Fibroblast of skin of left quadriceps (primary cell): ENCODE results near the gene IER2.

Source experiments
- DNase-seq, 2 experiments: peaks; one replicate each; pipeline ENCODE4 v3.0.0-alpha.2; 2013; ENCODE audit warnings: low read depth in 2 of 2

The IER2 gene

DNA sequence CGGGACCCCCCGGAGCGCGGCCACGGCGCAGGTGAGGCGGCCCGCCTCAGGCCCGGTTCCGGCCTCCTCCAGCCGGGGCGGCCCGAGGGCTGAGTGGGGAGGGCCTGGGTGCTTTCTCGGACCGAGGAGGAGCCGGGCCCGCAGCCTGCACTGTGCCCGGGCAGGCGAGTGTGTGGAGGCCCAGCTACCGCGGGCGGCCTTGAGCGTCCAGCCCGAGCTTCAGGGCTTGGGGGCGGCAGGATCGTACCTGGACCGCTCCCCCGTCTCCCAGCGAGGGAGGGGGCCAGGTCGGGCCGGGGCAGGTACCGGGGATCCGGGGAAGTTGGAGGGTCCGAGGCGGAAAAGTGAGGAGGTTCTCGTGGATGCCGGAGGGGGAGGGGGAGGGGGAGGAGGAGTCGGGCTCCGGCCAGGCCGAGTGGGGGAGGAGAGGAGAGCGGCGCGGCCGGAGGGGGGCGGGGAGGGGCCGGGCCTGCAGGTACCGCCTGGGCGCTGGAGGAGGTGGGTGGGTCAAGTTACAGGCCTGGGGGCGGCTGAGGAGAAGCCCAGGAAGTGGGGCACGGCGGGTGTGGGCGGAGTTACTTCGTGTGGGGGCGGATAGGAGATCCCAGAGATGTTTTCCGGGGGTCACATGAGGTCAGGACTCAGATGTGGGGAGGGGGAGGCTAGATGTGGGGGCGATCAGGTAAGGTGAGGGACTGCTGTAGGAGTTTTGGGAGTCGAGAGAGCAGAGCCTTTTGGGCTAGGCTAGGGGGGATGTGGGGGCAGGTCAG lies 31.6 kb upstream of the IER2 start:
- DNase-seq, result no peak

DNA sequence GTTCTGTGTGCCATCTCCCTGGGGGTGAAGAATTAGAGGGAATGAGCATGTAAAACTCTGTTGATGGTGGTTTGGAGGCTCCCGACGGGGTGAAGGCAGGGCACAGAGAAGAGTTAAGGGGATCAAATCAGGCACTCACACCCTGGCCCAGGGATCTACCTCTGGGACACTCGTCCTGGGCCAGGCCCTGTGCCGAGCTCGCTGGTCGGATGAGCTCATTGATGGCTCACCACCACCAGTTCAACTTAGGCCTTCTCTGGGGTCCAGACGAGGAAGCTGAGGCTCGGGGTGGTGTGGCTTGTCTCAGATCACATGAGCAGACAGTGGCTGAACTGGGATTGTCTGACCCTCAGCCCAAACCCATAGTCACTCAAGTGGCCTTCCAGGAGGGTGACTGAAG lies 30.6 kb upstream of the IER2 start:
- no peak for DNase-seq

DNA sequence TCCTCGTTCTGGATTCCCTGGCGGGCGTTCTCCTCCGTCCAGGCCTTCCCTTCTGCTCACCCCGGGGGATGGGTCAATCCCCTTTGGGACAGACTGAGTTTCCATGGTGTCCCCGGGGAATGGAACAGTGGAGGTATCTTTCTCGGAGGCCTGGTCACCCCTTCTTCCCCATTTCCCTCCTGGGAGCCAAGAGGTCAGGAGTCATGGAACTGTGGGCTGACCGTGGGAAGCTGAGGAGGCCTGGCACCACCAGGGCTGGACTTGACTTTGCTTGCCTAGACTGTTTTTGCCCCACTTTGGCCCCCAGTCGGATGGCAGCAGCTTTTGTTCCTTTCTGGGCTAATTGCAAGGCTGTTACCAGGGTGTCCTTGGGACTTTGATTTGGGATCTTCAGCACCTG lies 30.2 kb upstream of the IER2 start:
- no peak for DNase-seq

DNA sequence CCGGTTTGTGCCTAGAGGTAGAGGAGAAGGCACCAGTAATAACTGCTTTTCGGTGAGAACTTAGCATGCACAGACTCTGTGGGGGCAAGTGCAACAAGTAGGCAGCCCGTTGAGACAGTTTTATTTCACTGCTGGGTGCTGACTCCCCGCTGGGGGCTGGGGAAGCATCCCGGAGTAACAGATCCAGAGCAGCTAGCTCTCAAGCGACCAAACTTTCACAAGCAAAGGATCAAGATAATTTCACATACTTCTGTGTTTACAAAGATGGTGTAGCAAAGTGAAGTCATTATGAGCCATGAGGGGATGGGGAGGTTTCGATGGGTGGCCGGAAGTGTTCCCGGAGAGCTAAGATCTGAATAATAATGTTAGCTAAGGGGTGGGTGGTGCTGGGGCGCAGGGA lies 29.4 kb upstream of the IER2 start:
- DNase-seq, result no peak

DNA sequence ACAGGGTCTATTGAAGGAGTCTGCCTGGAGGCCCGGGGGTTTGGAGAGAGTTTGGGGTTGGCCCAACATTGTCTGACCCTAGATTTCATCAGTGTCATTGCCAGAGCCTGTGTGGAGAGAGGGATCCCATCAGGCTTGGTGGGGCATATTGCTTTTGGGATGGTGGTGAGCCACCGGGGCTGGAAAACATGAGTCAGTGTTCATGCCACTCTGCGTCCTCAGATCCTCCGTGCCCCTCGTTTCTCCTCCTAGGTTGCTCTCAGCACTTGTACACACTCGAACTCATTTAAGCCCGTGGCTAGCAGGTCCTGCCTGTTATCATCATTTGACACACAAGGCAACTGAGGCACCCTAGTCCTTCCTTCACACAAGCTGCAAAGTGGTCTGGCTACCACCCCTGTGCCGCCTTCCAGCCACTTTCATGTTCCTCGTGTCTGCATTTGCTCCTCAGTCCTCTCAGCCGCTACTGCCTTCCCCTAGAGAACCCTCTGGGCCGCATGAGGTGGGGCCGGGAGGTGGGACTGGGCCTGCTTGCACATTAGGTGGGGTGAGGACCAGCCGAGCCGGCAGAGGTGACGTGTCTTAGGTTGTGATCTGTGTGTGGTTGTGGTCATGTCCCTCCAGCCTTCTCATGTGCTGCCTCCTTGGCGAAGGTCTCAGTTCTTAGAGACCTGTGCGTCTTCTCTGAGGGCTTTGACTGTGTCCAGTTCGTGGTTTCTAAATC lies 28.5 kb upstream of the IER2 start:
- no peak for DNase-seq

DNA sequence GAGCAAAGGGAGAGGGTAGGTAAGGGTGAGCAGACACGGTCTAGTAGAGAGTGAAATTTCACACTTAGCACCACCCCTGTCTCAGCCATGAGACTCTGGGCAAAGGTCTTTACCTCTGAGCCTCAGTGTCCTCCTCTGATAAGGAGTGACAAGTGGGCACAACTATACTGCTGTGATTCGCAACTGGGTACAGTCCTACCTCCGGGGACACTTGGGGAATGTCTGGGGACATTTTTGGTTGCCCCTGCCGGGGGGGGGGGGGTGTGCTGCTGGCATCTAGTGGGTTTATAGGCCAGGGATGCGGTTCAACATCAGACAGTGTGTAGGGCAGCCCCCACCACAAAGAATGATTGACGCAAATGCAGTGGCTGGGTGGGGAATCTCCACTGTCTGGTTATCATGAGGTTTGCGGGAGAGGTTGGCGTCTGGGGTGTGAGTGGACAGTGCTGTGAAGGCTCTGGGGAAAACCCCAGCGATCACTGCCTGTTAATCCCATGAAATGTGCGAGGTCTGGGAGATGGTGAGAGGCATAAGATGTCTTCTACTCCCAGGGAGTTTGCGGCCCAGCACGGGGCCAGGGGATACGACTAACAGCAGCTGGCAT lies 27.8 kb upstream of the IER2 start:
- no peak for DNase-seq

DNA sequence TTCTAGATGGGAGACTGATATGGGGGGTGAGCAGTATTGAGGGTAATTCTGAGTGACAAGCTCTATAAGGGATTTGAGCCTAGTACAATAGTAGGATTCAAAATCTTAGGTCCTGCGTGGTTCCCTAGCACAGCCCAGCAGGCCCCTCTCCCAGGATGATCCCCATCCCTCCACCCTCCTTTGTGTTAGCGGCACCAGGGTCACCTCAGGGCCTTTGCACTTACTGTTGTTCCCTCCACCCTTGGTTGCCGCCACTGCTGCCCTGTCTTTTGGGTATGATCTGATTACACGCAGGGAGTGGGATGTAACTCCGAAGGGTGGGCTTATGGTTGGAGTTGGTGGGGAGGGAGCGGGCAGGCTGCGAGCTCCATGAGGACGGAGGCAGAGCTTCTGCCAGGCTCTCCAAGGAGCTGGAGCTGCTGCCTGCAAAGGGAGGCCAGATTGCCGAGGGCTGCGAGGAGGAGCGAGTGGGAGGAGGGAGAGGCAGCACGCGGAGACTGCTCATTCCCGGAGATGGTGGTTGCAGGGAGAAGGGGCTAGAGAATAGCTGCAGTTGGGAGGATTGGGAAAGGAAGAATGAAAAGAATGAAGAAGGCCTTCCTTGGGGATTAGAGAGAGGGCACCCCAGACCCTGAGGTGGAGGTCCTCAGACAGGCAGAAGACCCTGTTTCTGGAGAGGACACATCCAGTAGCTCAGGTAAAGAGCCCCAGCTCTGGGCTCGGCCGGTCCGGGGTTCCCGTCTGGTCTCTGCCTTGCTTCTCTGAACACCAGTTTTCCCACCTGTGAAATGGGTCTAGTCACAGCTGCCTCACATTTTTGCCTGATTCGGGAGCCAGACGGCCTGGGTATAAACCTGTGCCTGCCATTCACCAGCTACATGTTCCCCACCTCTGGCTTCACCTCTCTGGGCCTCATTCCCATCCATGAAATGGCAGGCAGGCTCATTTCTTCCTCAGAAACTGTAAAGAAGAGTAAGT lies 26.9 kb upstream of the IER2 start:
- DNase-seq, result no peak

DNA sequence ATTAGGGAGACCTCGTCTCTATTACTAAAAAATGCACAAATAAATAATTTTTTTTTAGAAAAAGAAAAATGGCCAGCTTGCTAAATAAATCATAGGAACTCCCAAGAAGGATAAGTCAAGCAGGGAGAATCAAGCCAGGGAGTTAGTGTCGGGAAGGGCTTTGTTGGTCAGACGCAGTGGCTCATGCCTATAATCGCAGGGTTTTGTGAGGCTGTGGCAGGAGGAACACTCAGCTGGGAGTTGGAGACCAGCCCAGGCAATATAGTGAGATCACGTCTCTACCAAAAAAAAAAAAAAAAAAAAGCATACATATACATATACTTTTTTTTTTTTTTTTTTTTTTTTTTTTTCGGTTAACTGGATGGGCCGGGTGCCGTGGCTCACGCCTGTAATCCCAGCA lies 23.2 kb upstream of the IER2 start:
- DNase-seq, result no peak

DNA sequence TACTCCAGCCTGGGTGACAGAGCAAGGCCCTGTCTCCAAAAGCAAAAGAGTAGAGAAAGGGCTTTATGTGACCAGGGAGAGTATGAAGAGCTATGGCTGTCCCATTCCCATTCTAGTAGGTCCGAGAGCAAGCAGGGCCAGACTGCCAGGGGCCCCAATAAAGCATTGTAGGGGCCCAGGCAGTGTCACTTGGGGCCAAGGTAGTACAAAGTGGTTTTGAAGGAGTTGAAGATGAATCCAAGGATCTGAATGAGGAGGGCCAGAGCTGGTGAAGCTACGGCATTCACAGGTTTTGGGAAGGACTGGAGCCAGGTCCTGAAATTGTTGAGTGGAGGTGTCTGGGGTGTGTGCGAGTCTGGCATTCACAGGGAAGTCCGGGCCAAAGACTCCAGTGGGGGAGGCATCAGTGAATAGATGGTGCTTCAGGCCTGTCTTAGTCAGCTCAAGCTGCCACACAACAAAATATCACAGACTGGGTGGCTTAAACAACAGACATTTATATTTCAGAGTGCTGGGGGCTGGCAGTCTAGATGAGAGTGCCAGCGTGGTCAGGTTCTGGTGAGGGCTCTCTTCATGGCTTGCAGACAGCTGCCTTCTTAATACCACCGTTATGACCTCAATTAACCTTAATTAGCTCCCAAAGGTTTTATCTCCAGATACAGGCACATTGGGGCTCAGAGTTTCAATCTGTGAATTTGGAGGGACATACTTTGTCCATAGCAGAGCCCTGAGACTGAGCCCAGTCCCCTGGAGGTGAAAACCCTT lies 22.2 kb upstream of the IER2 start:
- DNase-seq, result no peak

DNA sequence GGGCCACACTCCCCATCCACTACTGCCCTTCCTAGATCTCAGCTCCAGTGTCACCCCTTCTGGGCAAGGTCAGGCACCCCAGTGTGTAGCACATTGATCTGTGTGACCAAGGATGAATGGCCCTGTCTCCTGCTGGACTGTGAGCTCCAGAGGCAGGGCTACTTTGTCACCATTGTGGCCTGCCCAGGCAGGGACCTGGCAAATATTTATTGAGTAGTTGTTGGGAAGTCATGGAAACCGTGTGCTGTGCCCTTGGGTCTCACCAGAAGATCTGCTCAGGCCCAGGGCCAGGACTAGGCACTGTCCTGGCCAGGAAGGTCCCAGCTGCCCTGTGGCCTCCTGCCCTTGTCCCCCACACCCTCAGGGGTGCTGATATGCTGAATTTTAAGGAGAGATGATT lies 21.6 kb upstream of the IER2 start:
- no peak for DNase-seq

DNA sequence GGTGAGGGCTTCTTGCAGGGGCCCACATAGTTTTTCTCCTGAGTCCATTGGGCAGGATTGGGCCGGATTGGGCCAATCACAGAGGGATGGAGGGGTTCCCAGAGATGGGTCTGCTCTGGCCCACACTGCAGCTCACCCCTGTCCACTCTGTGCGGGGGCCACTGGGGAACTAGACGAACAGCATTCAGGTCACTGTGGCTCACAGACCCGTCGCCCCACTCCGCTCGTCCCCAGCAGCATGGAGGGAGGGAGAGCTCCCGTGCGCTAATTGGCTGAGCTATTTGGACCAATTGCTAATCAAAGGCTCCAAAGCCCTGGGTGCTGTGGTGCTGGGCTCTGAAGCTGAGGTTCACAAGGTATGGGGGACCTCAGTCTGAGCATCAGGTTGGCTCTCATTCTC lies 20.8 kb upstream of the IER2 start:
- no peak for DNase-seq

DNA sequence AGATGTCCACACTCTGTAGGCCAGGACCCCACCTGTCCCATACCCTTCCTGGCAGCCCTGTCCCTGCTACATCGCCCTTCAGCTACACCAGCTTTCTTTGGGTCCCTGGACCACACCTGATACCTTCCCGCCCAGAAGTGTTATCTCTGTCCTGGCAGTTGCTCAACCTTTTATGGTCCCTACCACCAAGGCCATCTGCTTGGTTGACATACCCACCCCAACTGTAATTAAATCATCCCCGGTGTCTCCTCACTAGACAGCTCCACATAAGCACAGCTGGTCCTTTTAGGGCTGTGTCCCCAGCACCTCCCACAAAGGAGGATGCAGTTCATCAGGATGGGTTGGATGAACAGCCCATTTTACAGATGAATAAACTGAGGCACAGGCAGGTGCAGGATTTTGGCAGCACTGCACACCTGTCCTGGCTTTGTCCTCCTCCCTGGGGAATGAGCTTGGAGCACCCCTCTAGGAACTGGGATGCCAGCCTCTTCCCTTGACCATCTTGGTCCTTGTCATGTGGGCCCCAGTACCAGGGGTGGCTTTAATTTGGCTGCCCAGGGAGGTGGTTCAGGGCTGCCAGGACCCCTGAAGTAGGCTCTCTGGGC lies 19.2 kb upstream of the IER2 start:
- no peak for DNase-seq

DNA sequence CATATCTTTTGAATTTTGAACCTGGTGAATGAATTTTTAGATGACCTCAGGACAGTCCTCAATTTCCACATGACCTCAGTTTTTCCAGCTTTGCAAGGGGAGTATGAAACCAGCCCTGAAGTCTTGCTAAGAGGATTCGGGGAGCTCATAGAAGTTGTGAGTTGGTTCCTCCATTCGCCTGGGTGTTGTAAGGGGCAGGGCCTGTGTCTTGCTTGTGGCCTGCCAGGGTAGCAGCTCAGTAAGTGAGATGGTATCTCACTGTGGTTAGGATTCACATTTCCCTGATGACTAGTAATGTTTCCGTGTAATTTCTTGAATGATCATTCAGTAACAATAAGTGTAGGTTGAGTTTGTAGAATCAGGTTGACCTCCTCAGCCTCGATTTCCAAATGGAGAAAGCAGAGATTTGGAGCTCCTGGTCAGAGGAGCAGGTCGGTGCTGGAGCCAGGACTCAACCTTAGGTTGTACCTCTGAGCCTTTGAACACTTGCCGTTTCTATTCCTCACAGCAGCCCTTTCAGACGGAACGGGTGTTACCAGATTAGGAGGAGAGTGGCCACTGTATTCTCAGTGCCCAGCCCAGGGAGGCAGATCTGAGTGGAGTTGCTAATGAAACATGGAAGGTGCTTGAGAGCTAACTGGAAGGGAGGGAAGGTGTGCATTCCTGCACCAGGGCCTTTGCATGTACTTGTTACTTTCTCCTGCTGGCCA lies 17.6 kb upstream of the IER2 start:
- no peak for DNase-seq

DNA sequence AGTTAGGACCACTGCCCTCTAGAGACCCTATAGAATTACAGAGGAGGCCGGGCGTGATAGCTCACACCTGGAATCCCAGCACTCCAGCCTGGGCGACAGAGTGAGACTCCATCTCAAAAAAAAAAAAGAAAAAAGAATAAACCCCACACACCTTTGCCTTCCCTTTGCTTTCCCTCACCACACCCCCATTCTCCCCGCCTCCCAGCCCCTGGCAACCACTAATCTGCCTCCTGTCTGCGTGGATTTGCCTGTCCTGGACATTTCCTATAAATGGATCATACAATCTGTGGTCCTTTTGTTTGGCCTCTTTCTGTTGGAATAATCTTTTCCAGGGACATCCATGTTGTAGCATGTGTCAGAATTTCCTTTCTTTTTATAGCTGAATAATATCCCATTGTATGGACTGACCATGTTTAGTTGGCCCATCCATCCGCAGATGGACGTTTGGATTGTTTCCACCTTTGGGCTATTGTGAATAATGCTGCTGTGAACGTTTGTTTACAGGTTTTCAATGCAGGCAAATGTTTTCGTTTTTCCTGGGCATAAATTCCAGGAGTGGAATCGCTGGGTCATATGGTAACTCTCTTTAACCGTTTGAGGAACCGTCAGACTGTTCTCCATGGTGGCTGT lies 16.9 kb upstream of the IER2 start:
- no peak for DNase-seq

DNA sequence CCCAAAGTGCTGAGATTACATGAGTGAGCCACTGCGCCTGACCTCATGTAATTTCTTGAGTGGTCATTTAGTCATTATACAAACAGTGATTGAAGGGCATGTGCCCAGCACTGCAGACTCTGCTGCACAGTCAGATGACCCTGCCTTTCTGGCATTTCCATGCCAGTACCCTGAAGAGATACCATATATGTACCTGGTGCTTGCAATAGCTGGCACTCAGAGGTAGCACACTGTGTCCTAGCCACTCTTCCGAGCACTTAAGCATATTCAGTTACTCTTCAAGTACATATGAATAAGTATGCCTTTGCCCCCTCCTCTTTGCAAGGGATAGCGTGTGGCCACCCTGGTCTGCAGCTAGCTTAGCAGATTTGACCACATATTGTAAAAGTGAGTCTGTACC lies 15.6 kb upstream of the IER2 start:
- no peak for DNase-seq

DNA sequence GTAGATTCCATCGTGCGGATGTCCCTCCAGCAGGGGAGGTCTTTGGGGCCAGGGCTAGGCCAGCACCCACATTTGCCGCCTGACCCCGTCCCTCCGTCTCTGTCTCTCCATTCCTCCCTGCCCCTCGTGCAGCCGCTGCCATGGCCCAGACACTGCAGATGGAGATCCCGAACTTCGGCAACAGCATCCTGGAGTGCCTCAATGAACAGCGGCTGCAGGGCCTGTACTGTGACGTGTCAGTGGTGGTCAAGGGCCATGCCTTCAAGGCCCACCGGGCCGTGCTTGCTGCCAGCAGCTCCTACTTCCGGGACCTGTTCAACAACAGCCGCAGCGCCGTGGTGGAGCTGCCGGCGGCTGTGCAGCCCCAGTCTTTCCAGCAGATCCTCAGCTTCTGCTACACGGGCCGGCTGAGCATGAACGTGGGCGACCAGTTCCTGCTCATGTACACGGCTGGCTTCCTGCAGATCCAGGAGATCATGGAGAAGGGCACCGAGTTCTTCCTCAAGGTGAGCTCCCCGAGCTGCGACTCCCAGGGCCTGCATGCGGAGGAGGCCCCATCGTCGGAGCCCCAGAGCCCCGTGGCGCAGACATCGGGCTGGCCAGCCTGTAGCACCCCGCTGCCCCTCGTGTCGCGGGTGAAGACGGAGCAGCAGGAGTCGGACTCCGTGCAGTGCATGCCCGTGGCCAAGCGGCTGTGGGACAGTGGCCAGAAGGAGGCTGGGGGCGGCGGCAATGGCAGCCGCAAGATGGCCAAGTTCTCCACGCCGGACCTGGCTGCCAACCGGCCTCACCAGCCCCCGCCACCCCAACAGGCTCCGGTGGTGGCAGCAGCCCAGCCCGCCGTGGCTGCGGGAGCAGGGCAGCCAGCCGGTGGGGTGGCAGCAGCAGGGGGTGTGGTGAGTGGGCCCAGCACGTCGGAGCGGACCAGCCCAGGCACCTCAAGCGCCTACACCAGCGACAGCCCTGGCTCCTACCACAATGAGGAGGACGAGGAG lies 14.8 kb upstream of the IER2 start:
- DNase-seq, result no peak

DNA sequence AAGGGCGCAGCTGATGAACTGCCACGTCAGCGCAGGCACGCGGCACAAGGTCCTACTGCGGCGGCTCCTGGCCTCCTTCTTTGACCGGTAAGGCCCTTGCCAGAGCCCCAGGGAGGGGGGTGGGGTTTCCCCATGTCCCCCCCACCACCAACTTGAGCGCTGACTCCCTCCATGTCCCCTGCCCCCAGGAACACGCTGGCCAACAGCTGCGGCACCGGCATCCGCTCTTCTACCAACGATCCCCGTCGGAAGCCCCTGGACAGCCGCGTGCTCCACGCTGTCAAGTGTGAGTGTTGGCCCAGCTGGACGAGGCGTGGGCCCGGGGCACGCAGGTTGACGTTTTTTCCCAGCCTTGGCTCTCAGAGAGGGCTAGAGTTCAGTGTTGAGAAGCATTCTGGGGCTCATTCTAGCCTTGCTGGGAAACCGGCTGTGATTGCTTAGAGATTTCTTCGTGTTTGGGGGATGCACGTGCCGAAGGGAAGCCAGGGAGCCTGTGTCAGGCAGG lies 12.9 kb upstream of the IER2 start:
- DNase-seq, result no peak
